ENCODE data around the gene TAS2R19. TPM values are rescaled to one million over a fixed set of nuclear protein-coding genes. Genes with fewer than 3 reads are reported as not detected.

The TAS2R19 gene
- total RNA-seq, 1 experiment from 2014 or later = 3.3 TPM

- Histone ChIP-seq H3K27ac (no peak overlapping the region), H4K20me1 (ENCODE audit: insufficient read depth) (no peaks in the 10 kb centered on the region), H3K27me3 (ENCODE audit: insufficient read depth, low read depth) (no peaks in the 10 kb centered on the region), H3K79me2 (ENCODE audit: low read depth) (no peaks in the 10 kb centered on the region), H3K4me2 (no peak overlapping the region), H3K36me3 (ENCODE audit: low read depth) (no peaks in the 10 kb centered on the region), H3K9me3 (ENCODE audit: insufficient read depth, low read depth) (no peaks in the 10 kb centered on the region), H3K9me2 (ENCODE audit: insufficient read depth) (no peaks in the 10 kb centered on the region), H3K4me1 (replicated peaks; ENCODE audit: insufficient read depth) (no peaks in the 10 kb centered on the region), H3K4me3 (no peak overlapping the region), H3F3A (ENCODE audit: insufficient read depth, low read depth) (no peaks in the 10 kb centered on the region), H2AFZ (no peak overlapping the region)
- ChIA-PET POLR2A (ENCODE audit: unreplicated experiment) (no interaction called here), CTCF (no interaction called here)
- intact Hi-C loops (cut with micrococcal nuclease; ENCODE audit: unreplicated experiment) = loop anchor here (1.0 kb wide), 1 partner anchor 54 kb away; no protein-coding TSS in a partner anchor
- BruUV-seq (replicated peaks) = no TSS peak
- DNase-seq = peak in 1 of 2 experiments; percentile 4
- TF ChIP-seq CTCF (conservative IDR thresholded peaks at IDR 0.05) (no peak), EZH2 (IDR thresholded peaks at IDR 0.05; ENCODE audit: low read depth) (no peak)
Observed at GRCh38 chr12:11015775-11016430, 6.5 kb downstream of the TAS2R19 start.

GRCh38 chr12:11014234-11014633 is 8.2 kb downstream of the TAS2R19 start:
- Histone ChIP-seq H3K27me3 (ENCODE audit: insufficient read depth, low read depth) (no peaks in the 10 kb centered on the region), H4K20me1 (ENCODE audit: insufficient read depth) (no peaks in the 10 kb centered on the region), H2AFZ (no peak overlapping the region), H3K4me3 (no peak overlapping the region), H3K4me1 (replicated peaks; ENCODE audit: insufficient read depth) (no peaks in the 10 kb centered on the region), H3K9me3 (ENCODE audit: insufficient read depth, low read depth) (no peaks in the 10 kb centered on the region), H3F3A (ENCODE audit: insufficient read depth, low read depth) (no peaks in the 10 kb centered on the region), H3K79me2 (ENCODE audit: low read depth) (no peaks in the 10 kb centered on the region), H3K27ac (no peak overlapping the region), H3K36me3 (ENCODE audit: low read depth) (no peaks in the 10 kb centered on the region), H3K4me2 (no peak overlapping the region), H3K9me2 (ENCODE audit: insufficient read depth) (no peaks in the 10 kb centered on the region)
- BruUV-seq (replicated peaks) = no TSS peak
- no peak for TF ChIP-seq CTCF (conservative IDR thresholded peaks at IDR 0.05)
- no peak for TF ChIP-seq EZH2 (IDR thresholded peaks at IDR 0.05; ENCODE audit: low read depth)
- DNase-seq = no peak
- CTCF ChIA-PET = no interaction called here
- POLR2A ChIA-PET (ENCODE audit: unreplicated experiment) = no interaction called here
- intact Hi-C loops (cut with micrococcal nuclease; ENCODE audit: unreplicated experiment) = no loop called here

GRCh38 chr12:11007608-11008007 is 14.8 kb downstream of the TAS2R19 start:
- no peak overlapping the region for H2AFZ ChIP-seq
- POLR2A ChIA-PET (ENCODE audit: unreplicated experiment) = no interaction called here
- H3K36me3 ChIP-seq (ENCODE audit: low read depth) = no peaks in the 10 kb centered on the region
- TF ChIP-seq CTCF (conservative IDR thresholded peaks at IDR 0.05) = no peak
- TF ChIP-seq EZH2 (IDR thresholded peaks at IDR 0.05; ENCODE audit: low read depth) = no peak
- no peaks in the 10 kb centered on the region for H3K79me2 ChIP-seq (ENCODE audit: low read depth)
- no peak overlapping the region for H3K4me3 ChIP-seq
- no peak overlapping the region for H3K27ac ChIP-seq
- intact Hi-C loops (cut with micrococcal nuclease; ENCODE audit: unreplicated experiment) = no loop called here
- no peaks in the 10 kb centered on the region for H3K4me1 ChIP-seq (replicated peaks; ENCODE audit: insufficient read depth)
- H3K27me3 ChIP-seq (ENCODE audit: insufficient read depth, low read depth) = no peaks in the 10 kb centered on the region
- no peaks in the 10 kb centered on the region for H3K9me3 ChIP-seq (ENCODE audit: insufficient read depth, low read depth)
- CTCF ChIA-PET = no interaction called here
- H3K4me2 ChIP-seq = no peak overlapping the region
- H3K9me2 ChIP-seq (ENCODE audit: insufficient read depth) = no peaks in the 10 kb centered on the region
- DNase-seq = no peak
- no TSS peak for BruUV-seq (replicated peaks)
- no peaks in the 10 kb centered on the region for H3F3A ChIP-seq (ENCODE audit: insufficient read depth, low read depth)
- H4K20me1 ChIP-seq (ENCODE audit: insufficient read depth) = no peaks in the 10 kb centered on the region

Measured in PC-9 (cell line).